Smooth muscle cell (in vitro differentiated cells): ENCODE measurements around the gene TTLL11. TPM values are rescaled to one million over a fixed set of nuclear protein-coding genes. Genes with fewer than 3 reads are reported as not detected.

ENCODE experiments used
- DNase-seq: peaks from one replicate; lab custom pipeline; 2025; ENCODE audit not compliant: unreplicated experiment; lab: John Stamatoyannopoulos, UW
- H2AFZ ChIP-seq: fragments of 200-600 bp; sonication (generic); 2 replicates; pipeline ENCODE4 v1.6.0; 2016; ENCODE audit warnings: antibody characterized with exemption, low read depth, mild to moderate bottlenecking
- H3F3A ChIP-seq: fragments of 200-600 bp; sonication (generic); 2 replicates; pipeline ENCODE4 v1.6.0; 2017; ENCODE audit warnings: antibody characterized with exemption, low read depth
- H3K27ac ChIP-seq: fragments of 200-600 bp; sonication (generic); 2 replicates; pipeline ENCODE4 v1.5.1; 2016; ENCODE audit warnings: low read depth, mild to moderate bottlenecking
- H3K27me3 ChIP-seq: fragments of 200-600 bp; sonication (generic); 2 replicates; pipeline ENCODE4 v1.6.1; 2016; ENCODE audit warnings: low read depth, mild to moderate bottlenecking
- H3K36me3 ChIP-seq: fragments of 200-600 bp; sonication (generic); 2 replicates; pipeline ENCODE4 v1.5.1; 2016; ENCODE audit warnings: low read depth
- H3K4me1 ChIP-seq: fragments of 200-600 bp; sonication (generic); 2 replicates; pipeline ENCODE4 v1.5.1; 2016; ENCODE audit warnings: low read depth
- H3K4me2 ChIP-seq: fragments of 200-600 bp; sonication (generic); 2 replicates; pipeline ENCODE4 v1.6.0; 2016; ENCODE audit warnings: mild to moderate bottlenecking
- H3K4me3 ChIP-seq: fragments of 200-600 bp; sonication (generic); 2 replicates; pipeline ENCODE4 v1.5.1; 2016; ENCODE audit warnings: mild to moderate bottlenecking
- H3K79me2 ChIP-seq: fragments of 200-600 bp; sonication (generic); 2 replicates; pipeline ENCODE4 v1.6.0; 2016; ENCODE audit warnings: low read depth, mild to moderate bottlenecking
- H3K9ac ChIP-seq: fragments of 200-600 bp; sonication (generic); 2 replicates; pipeline ENCODE4 v1.6.0; 2016; ENCODE audit warnings: low read depth
- H3K9me3 ChIP-seq: fragments of 200-600 bp; sonication (generic); replicated peaks from 2 replicates; pipeline ENCODE4 v1.5.1; 2016; ENCODE audit warnings: low read depth
- H4K20me1 ChIP-seq: fragments of 200-600 bp; sonication (generic); 2 replicates; pipeline ENCODE4 v1.6.0; 2016; ENCODE audit warnings: low read depth
- WGBS: methylation state at CpG from one replicate; pipeline ENCODE4 v1.1.7; 2016; ENCODE audit warnings: low lambda C conversion rate; 5-methylcytosine and 5-hydroxymethylcytosine counted together
- polyA plus RNA-seq: library from polyadenylated mRNA; unstranded; fragments of >200 nt; fragmentation: Nextera tagmentation; extraction: Ambion mirVana; gene quantifications from 2 replicates; pipeline ENCODE4 v1.2.1, GENCODE V29; 2016
- total RNA-seq: library from RNA; depleted of rRNA; stranded (reverse); fragments of >200 nt; gene quantifications from 2 replicates; pipeline ENCODE4 v1.2.3, GENCODE V29; 2014
- TF ChIP-seq, protein P1 (sequence below): fragments of 200-600 bp; sonication (generic); IDR thresholded peaks from 2 replicates; pipeline ENCODE4 v1.5.1; 2017; ENCODE audit warnings: borderline replicate concordance, mild to moderate bottlenecking, antibody characterized with exemption; ENCODE audit not compliant: insufficient read depth, poor library complexity, severe bottlenecking

Gene TTLL11
- total and polyA plus RNA-seq, 2 experiments from 2014 or later, result 2.6 to 3.7 TPM

DNA sequence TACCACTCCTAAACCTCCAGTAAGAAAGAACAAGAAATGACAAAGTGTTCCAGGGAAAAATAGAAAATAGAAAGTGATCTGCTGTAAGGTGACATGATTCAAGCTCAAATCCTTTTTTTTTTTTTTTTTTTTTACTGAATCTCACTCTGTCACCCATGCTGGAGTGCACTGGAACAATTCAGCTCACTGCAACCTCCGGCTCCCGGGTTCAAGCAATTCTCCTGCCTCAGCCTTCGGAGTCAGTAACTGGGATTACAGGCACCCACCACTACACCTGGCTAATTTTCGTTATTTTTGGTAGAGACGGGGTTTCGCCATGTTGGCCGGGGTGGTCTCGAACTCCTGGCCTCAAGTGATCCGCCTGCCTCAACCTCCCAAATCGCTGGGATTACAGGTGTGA, 35.9 kb downstream of the TTLL11 start:
- Histone ChIP-seq H4K20me1 (peaks cover 51% of the 10 kb centered on the region), H3K9me3 (no peaks in the 10 kb centered on the region), H3K27me3 (no peaks in the 10 kb centered on the region), H3K79me2 (no peaks in the 10 kb centered on the region), H3K4me3 (no peak overlapping the region), H3K4me1 (no peaks in the 10 kb centered on the region), H3K4me2 (no peak overlapping the region), H2AFZ (no peak overlapping the region), H3K9ac (no peak overlapping the region), H3F3A (no peaks in the 10 kb centered on the region), H3K36me3 (no peaks in the 10 kb centered on the region), H3K27ac (no peak overlapping the region)
- TF ChIP-seq, protein P1, sequence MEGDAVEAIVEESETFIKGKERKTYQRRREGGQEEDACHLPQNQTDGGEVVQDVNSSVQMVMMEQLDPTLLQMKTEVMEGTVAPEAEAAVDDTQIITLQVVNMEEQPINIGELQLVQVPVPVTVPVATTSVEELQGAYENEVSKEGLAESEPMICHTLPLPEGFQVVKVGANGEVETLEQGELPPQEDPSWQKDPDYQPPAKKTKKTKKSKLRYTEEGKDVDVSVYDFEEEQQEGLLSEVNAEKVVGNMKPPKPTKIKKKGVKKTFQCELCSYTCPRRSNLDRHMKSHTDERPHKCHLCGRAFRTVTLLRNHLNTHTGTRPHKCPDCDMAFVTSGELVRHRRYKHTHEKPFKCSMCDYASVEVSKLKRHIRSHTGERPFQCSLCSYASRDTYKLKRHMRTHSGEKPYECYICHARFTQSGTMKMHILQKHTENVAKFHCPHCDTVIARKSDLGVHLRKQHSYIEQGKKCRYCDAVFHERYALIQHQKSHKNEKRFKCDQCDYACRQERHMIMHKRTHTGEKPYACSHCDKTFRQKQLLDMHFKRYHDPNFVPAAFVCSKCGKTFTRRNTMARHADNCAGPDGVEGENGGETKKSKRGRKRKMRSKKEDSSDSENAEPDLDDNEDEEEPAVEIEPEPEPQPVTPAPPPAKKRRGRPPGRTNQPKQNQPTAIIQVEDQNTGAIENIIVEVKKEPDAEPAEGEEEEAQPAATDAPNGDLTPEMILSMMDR, result no peak
- no peak for DNase-seq
- WGBS, result 93% methylated on average over 10 of the region's 10 CpGs

DNA sequence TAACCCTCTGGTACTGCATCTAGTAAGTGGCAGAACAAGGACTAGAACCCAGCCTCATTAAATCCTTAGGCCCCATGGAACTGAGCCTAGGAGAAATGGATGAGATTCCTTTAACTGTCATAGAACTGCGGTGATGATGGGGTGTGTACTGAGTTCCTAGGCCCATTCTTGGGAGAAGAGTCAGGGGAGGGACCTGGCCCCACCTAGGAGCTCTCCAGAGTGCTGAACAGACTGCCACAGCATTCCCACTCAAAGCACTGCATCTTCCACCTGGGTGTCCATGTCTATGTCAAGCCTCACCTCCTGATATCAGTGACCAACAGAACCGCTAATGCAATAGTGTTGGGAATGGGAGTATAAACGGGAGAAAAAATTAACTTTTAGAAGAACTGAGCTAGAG, 36.6 kb downstream of the TTLL11 start:
- Histone ChIP-seq H3K27ac (no peak overlapping the region), H3K36me3 (no peaks in the 10 kb centered on the region), H3K4me3 (no peak overlapping the region), H3F3A (no peaks in the 10 kb centered on the region), H2AFZ (no peak overlapping the region), H3K4me2 (no peak overlapping the region), H4K20me1 (peaks cover 53% of the 10 kb centered on the region), H3K9ac (no peak overlapping the region), H3K9me3 (no peaks in the 10 kb centered on the region), H3K27me3 (no peaks in the 10 kb centered on the region), H3K79me2 (no peaks in the 10 kb centered on the region), H3K4me1 (no peaks in the 10 kb centered on the region)
- TF ChIP-seq, protein P1, result no peak
- WGBS, result 68% methylated on average over 3 of the region's 3 CpGs
- DNase-seq, result no peak

DNA sequence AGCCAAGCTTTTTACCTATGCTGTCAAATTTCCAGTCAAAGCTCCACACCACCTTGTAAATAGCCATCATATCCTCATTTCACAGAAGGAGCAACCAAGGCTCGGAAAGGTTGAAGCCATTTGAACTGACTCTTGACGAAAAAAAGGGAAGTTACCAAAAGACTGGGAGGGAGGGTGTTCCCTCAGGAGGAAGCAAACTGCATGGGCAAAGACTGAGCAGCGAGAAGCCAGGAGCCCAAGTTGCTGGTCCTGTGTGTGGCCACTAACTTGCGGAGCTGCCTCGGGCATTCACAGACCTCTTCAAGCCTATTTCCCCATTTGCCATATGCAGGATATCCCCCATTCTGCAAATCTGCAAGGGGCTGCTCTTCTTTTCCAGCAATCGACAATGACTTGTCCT, 37.4 kb downstream of the TTLL11 start:
- WGBS, result 92% methylated on average over 6 of the region's 6 CpGs
- no peak overlapping the region for H3K4me2 ChIP-seq
- H4K20me1 ChIP-seq, result peaks cover 53% of the 10 kb centered on the region
- no peak overlapping the region for H3K4me3 ChIP-seq
- no peaks in the 10 kb centered on the region for H3K36me3 ChIP-seq
- H3K79me2 ChIP-seq, result no peaks in the 10 kb centered on the region
- DNase-seq, result no peak
- no peak overlapping the region for H3K9ac ChIP-seq
- no peaks in the 10 kb centered on the region for H3K4me1 ChIP-seq
- H3K27ac ChIP-seq, result no peak overlapping the region
- no peaks in the 10 kb centered on the region for H3K9me3 ChIP-seq
- no peaks in the 10 kb centered on the region for H3K27me3 ChIP-seq
- no peaks in the 10 kb centered on the region for H3F3A ChIP-seq
- TF ChIP-seq, protein P1, result no peak
- no peak overlapping the region for H2AFZ ChIP-seq

DNA sequence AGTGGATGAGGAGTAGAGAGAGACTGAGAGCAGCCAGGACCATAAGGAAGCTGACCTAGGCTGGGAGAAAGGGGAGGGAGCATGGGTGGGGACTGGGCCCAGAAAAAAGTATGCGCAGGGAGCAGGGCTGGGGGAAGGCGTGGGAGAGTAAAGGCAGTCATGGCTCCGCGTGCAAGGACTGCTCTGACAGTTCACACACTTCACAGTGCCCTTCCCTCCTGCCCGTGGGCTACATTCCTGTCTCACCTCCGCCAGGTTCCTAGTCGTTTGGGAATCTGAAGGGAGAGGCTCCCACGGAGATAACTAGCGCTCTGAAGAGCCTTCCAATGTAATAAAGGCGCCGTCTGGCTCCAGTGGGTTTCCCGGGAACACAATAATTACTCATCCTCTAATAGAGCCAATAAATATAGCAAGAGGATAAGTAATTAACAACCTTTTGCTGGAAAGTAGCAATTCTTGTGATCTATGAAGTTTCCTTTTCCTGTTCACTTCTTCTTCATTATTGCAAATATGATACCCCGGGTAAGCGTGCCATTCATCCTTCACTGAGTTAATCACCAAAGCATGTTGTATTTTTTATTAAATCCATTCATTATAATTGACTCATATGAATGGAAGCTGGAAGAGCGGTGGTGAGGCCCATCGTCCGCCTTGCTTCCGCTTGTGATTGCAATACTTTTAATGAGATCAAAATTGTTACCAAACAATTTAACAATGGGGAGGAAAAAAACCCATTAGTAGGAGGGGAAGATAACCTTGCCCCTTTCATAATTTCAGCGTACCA, 39.3 kb downstream of the TTLL11 start:
- Histone ChIP-seq H3K27ac (no peak overlapping the region), H3F3A (no peaks in the 10 kb centered on the region), H2AFZ (no peak overlapping the region), H4K20me1 (peaks cover 45% of the 10 kb centered on the region), H3K4me1 (no peaks in the 10 kb centered on the region), H3K4me3 (no peak overlapping the region), H3K9ac (no peak overlapping the region), H3K4me2 (no peak overlapping the region), H3K9me3 (no peaks in the 10 kb centered on the region), H3K79me2 (no peaks in the 10 kb centered on the region), H3K36me3 (no peaks in the 10 kb centered on the region), H3K27me3 (no peaks in the 10 kb centered on the region)
- TF ChIP-seq, protein P1, result no peak
- DNase-seq, result no peak
- 80% methylated on average over 19 of the region's 19 CpGs for WGBS
